T-cell (primary cell): ENCODE data around the gene STAM2. TPM values are rescaled to one million over a fixed set of nuclear protein-coding genes. Genes with fewer than 3 reads are reported as not detected.

Experiments
- ATAC-seq, 4 experiments: fragments of 200-7000 bp in 3 of 4; fragments of 150-1000 bp in 1 of 4; cut with Tn5 transposase; replicated peaks in 1 of 4; 1 replicate in 3 of 4; 2 replicates in 1 of 4; pipeline ENCODE4 v1.10.0; 2021; ENCODE audit warnings: moderate library complexity in 3 of 4, mild to moderate bottlenecking in 2 of 4, moderate number of reproducible peaks in 1 of 4
- CTCF ChIA-PET, 2 donors: fragments of 300-600 bp; sonication (Branson Sonifier 250); formaldehyde crosslinking; loops; one replicate each; lab custom pipeline; 2022; ENCODE audit warnings: antibody characterized with exemption in 2 of 2; lab: Charles Lee
- POLR2A ChIA-PET, 2 donors: fragments of 300-600 bp; sonication (Branson Sonifier 250); formaldehyde crosslinking; loops; one replicate each; lab custom pipeline; 2022; ENCODE audit warnings: antibody characterized with exemption in 2 of 2; lab: Charles Lee
- DNase-seq, 35 experiments: peaks; one replicate each; pipeline versions ENCODE4 v3.0.0 to v3.0.0-alpha.2; 2013 to 2023
- H3K27ac ChIP-seq: one replicate; pipeline ENCODE4 v1.5.1; 2013; ENCODE audit warnings: low read length
- H3K27me3 ChIP-seq, 2 experiments: replicated peaks in 1 of 2; 1 replicate in 1 of 2; 2 replicates in 1 of 2; pipeline versions ENCODE4 v1.6.1 to v1.7.0; 2013; ENCODE audit warnings: low read length in 1 of 2, mixed read lengths in 1 of 2; ENCODE audit not compliant: control insufficient read depth in 2 of 2, insufficient read depth in 2 of 2; ENCODE audit errors: extremely low read depth in 1 of 2
- H3K36me3 ChIP-seq, 2 donors: 1 replicate in 1 of 2; 2 replicates in 1 of 2; pipeline versions ENCODE4 v1.6.1 to v1.7.0; 2013; ENCODE audit warnings: low read length in 1 of 2; ENCODE audit not compliant: control insufficient read depth in 2 of 2, insufficient read depth in 1 of 2; ENCODE audit errors: extremely low read depth in 1 of 2
- H3K4me1 ChIP-seq, 2 experiments: 1 replicate in 1 of 2; 2 replicates in 1 of 2; pipeline versions ENCODE4 v1.6.1 to v1.7.0; 2013; ENCODE audit warnings: low read length in 2 of 2, mixed read lengths in 1 of 2; ENCODE audit not compliant: insufficient read depth in 2 of 2, control insufficient read depth in 1 of 2; ENCODE audit errors: extremely low read depth in 1 of 2
- H3K4me3 ChIP-seq, 2 donors: 1 replicate in 1 of 2; 2 replicates in 1 of 2; pipeline versions ENCODE4 v1.5.1 to v1.7.0; 2013; ENCODE audit warnings: mild to moderate bottlenecking in 2 of 2, low read length in 1 of 2, moderate library complexity in 1 of 2; ENCODE audit not compliant: control insufficient read depth in 1 of 2; ENCODE audit errors: extremely low read depth in 1 of 2
- H3K9me3 ChIP-seq: 2 replicates; pipeline ENCODE4 v1.7.0; 2013
- H3K27ac Mint-ChIP-seq, 2 donors: one replicate each; pipeline ENCODE4 v1.8.0; 2020 to 2021; ENCODE audit warnings: mild to moderate bottlenecking in 2 of 2, mixed read lengths in 2 of 2
- H3K27me3 Mint-ChIP-seq, 2 donors: one replicate each; pipeline ENCODE4 v1.8.0; 2021 to 2022; ENCODE audit warnings: mixed read lengths in 2 of 2
- H3K36me3 Mint-ChIP-seq: one replicate; pipeline ENCODE4 v1.8.0; 2021; ENCODE audit warnings: mixed read lengths
- H3K4me1 Mint-ChIP-seq, 3 donors: one replicate each; pipeline ENCODE4 v1.8.0; 2020 to 2022; ENCODE audit warnings: mixed read lengths in 3 of 3, mild to moderate bottlenecking in 1 of 3
- H3K4me3 Mint-ChIP-seq, 3 donors: one replicate each; pipeline ENCODE4 v1.8.0; 2020 to 2022; ENCODE audit warnings: mild to moderate bottlenecking in 3 of 3, mixed read lengths in 3 of 3, moderate library complexity in 3 of 3
- H3K9me3 Mint-ChIP-seq, 3 donors: one replicate each; pipeline ENCODE4 v1.8.0; 2020 to 2022; ENCODE audit warnings: mixed read lengths in 3 of 3
- WGBS: methylation state at CpG from one replicate; pipeline ENCODE4 v1.1.5; 2013; ENCODE audit warnings: missing lambda C conversion rate; ENCODE audit not compliant: insufficient coverage; 5-methylcytosine and 5-hydroxymethylcytosine counted together
- total RNA-seq, 35 experiments: library from RNA in 6 of 35; stranded (reverse) in 6 of 35; fragments of 120-200 nt in 1 of 35; gene quantifications; one replicate each; pipeline versions ENCODE4 v1.2.1 to v1.2.4 and lab custom pipeline; 2013 to 2026

Gene STAM2
- total RNA-seq, 5 donors from 2014 or later (not counting 1 experiment from before 2014, with no cell fraction given): 12.0 to 20.8 (median 19.3) TPM

GRCh38 chr2:152127628-152128027, 47.9 kb downstream of the STAM2 start:
- peaks cover 3 to 25% of the 10 kb centered on the region in 2 donors for H3K36me3 ChIP-seq
- Mint-ChIP-seq H3K27me3 (no peaks in the 10 kb centered on the region), H3K27ac (no peak overlapping the region)

GRCh38 chr2:152126664-152127063, 48.9 kb downstream of the STAM2 start:
- POLR2A ChIA-PET: no interaction called here
- no peak overlapping the region for H3K27ac Mint-ChIP-seq
- ATAC-seq (no peak), DNase-seq (no peak)
- Histone ChIP-seq H3K4me1 (no peaks in the 10 kb centered on the region), H3K36me3 (peaks cover 3 to 27% of the 10 kb centered on the region in 2 donors), H3K27me3 (no peaks in the 10 kb centered on the region), H3K4me3 (no peak overlapping the region), H3K9me3 (no peaks in the 10 kb centered on the region), H3K27ac (no peak overlapping the region)
- no peaks in the 10 kb centered on the region for H3K9me3 Mint-ChIP-seq
- 100% methylated on average over 3 of the region's 4 CpGs for WGBS
- CTCF ChIA-PET: no interaction called here
- H3K4me1 Mint-ChIP-seq: peaks cover 0 to 2% (median 0%) of the 10 kb centered on the region in 3 donors
- peaks cover 40% of the 10 kb centered on the region for H3K36me3 Mint-ChIP-seq
- no peak overlapping the region for H3K4me3 Mint-ChIP-seq
- H3K27me3 Mint-ChIP-seq: no peaks in the 10 kb centered on the region

More at GRCh38 chr2:152127628-152128027, 47.9 kb downstream of the STAM2 start:
- Mint-ChIP-seq H3K4me3 (no peak overlapping the region), H3K4me1 (peaks cover 0 to 2% (median 0%) of the 10 kb centered on the region in 3 donors), H3K36me3 (peaks cover 47% of the 10 kb centered on the region), H3K9me3 (no peaks in the 10 kb centered on the region)
- POLR2A ChIA-PET: interaction anchor here in 1 of 2 donors (0.7 kb wide), 1 partner anchor 550 kb away, joined by 3 read pairs; no protein-coding TSS in a partner anchor
- no peak for ATAC-seq
- no peak for DNase-seq
- CTCF ChIA-PET: interaction anchor here in 1 of 2 donors (0.6 kb wide), 1 partner anchor 1513 kb away, joined by 3 read pairs; no protein-coding TSS in a partner anchor
- Histone ChIP-seq H3K27ac (no peak overlapping the region), H3K4me3 (no peak overlapping the region), H3K27me3 (no peaks in the 10 kb centered on the region), H3K9me3 (no peaks in the 10 kb centered on the region), H3K4me1 (no peaks in the 10 kb centered on the region)

- Histone ChIP-seq H3K9me3 (no peaks in the 10 kb centered on the region), H3K36me3 (peaks cover 3 to 43% of the 10 kb centered on the region in 2 donors), H3K4me1 (no peaks in the 10 kb centered on the region), H3K27ac (no peak overlapping the region), H3K4me3 (no peak overlapping the region), H3K27me3 (no peaks in the 10 kb centered on the region)
- POLR2A ChIA-PET: no interaction called here
- no peaks in the 10 kb centered on the region for H3K9me3 Mint-ChIP-seq
- H3K4me1 Mint-ChIP-seq: peaks cover 0 to 2% (median 0%) of the 10 kb centered on the region in 3 donors
- DNase-seq: no peak
- WGBS: no CpG with 5 or more reads among the region's 2 CpGs
- CTCF ChIA-PET: interaction anchor here in 1 of 2 donors (0.6 kb wide), 1 partner anchor 120 kb away, joined by 3 read pairs; no protein-coding TSS in a partner anchor
- H3K27me3 Mint-ChIP-seq: no peaks in the 10 kb centered on the region
- H3K27ac Mint-ChIP-seq: no peak overlapping the region
- no peak overlapping the region for H3K4me3 Mint-ChIP-seq
- ATAC-seq: no peak
- H3K36me3 Mint-ChIP-seq: peaks cover 35% of the 10 kb centered on the region
These were observed 53.4 kb downstream of the STAM2 start for GRCh38 chr2:152122161-152122560.

- Mint-ChIP-seq H3K9me3 (no peaks in the 10 kb centered on the region), H3K27ac (no peak overlapping the region)
- no peaks in the 10 kb centered on the region for H3K9me3 ChIP-seq
These were observed 55.1 kb downstream of the STAM2 start for GRCh38 chr2:152120430-152120829.

GRCh38 chr2:152115952-152116351, 59.6 kb downstream of the STAM2 start:
- H3K36me3 ChIP-seq: peaks cover 0 to 19% of the 10 kb centered on the region in 2 donors
- H3K4me3 Mint-ChIP-seq: no peak overlapping the region

More at GRCh38 chr2:152120430-152120829, 55.1 kb downstream of the STAM2 start:
- ChIA-PET POLR2A (interaction anchor here (0.6 to 0.7 kb wide), 2 partner anchors 51 to 653 kb away, joined by 3 to 6 read pairs; no protein-coding TSS in a partner anchor), CTCF (no interaction called here)
- Histone ChIP-seq H3K4me1 (no peaks in the 10 kb centered on the region), H3K36me3 (peaks cover 3 to 43% of the 10 kb centered on the region in 2 donors), H3K27me3 (no peaks in the 10 kb centered on the region), H3K27ac (no peak overlapping the region), H3K4me3 (no peak overlapping the region)
- no peak overlapping the region for H3K4me3 Mint-ChIP-seq
- ATAC-seq: no peak
- no peak for DNase-seq
- H3K4me1 Mint-ChIP-seq: no peaks in the 10 kb centered on the region
- H3K27me3 Mint-ChIP-seq: no peaks in the 10 kb centered on the region
- no CpG with 5 or more reads among the region's 1 CpG for WGBS
- peaks cover 39% of the 10 kb centered on the region for H3K36me3 Mint-ChIP-seq

GRCh38 chr2:152114366-152114765, 61.2 kb downstream of the STAM2 start:
- Histone ChIP-seq H3K4me1 (no peaks in the 10 kb centered on the region), H3K4me3 (no peak overlapping the region), H3K9me3 (no peaks in the 10 kb centered on the region), H3K27ac (no peak overlapping the region), H3K27me3 (no peaks in the 10 kb centered on the region), H3K36me3 (peaks cover 0 to 5% of the 10 kb centered on the region in 2 donors)
- ATAC-seq (no peak), DNase-seq (no peak)
- CTCF ChIA-PET: no interaction called here
- WGBS: 100% methylated on average over 2 of the region's 3 CpGs
- Mint-ChIP-seq H3K27ac (no peak overlapping the region), H3K27me3 (no peaks in the 10 kb centered on the region), H3K9me3 (no peaks in the 10 kb centered on the region), H3K4me1 (no peaks in the 10 kb centered on the region), H3K4me3 (no peak overlapping the region), H3K36me3 (peaks cover 12% of the 10 kb centered on the region)
- POLR2A ChIA-PET: no interaction called here

More at GRCh38 chr2:152115952-152116351, 59.6 kb downstream of the STAM2 start:
- Histone ChIP-seq H3K4me3 (no peak overlapping the region), H3K27me3 (no peaks in the 10 kb centered on the region), H3K4me1 (no peaks in the 10 kb centered on the region), H3K9me3 (no peaks in the 10 kb centered on the region), H3K27ac (no peak overlapping the region)
- Mint-ChIP-seq H3K4me1 (no peaks in the 10 kb centered on the region), H3K9me3 (no peaks in the 10 kb centered on the region), H3K27ac (no peak overlapping the region), H3K36me3 (peaks cover 20% of the 10 kb centered on the region), H3K27me3 (no peaks in the 10 kb centered on the region)
- ATAC-seq (no peak), DNase-seq (no peak)
- POLR2A ChIA-PET: no interaction called here
- 100% methylated on average over 2 of the region's 3 CpGs for WGBS
- CTCF ChIA-PET: interaction anchor here in 1 of 2 donors (0.6 kb wide), 1 partner anchor 260 kb away, joined by 3 read pairs; no protein-coding TSS in a partner anchor
